MCF 10A (cell line): ENCODE results near the gene FGD5. TPM values are rescaled to one million over a fixed set of nuclear protein-coding genes. Genes with fewer than 3 reads are reported as not detected.
A peak's percentile ranks its signal among the peaks of the same experiment; 100 is the strongest.

ENCODE experiments used
- BruUV-seq: library from RNA; stranded (reverse); fragments of 400-500 nt; replicated peaks from 2 replicates; lab custom pipeline; 2021; lab: Mats Ljungman, UMichigan
- CTCF ChIA-PET: fragments of 300-600 bp; sonication (Branson Sonifier 250); formaldehyde crosslinking; extraction: SDS; loops from one replicate; lab custom pipeline; 2021; ENCODE audit warnings: antibody characterized with exemption, inconsistent platforms; lab: Yijun Ruan, JAX
- POLR2A ChIA-PET: fragments of 300-600, 350-650 bp; sonication (Branson Sonifier 250); formaldehyde crosslinking; extraction: SDS; loops from one replicate; lab custom pipeline; 2020; ENCODE audit warnings: antibody characterized with exemption, inconsistent platforms; lab: Yijun Ruan, JAX
- DNase-seq: peaks from one replicate; pipeline ENCODE4 v3.0.0-alpha.2; 2018; ENCODE audit not compliant: unreplicated experiment
- H3K27ac Mint-ChIP-seq: one replicate; pipeline ENCODE4 v1.8.0; 2022; ENCODE audit warnings: mild to moderate bottlenecking, low read depth, mixed read lengths; ENCODE audit not compliant: unreplicated experiment
- H3K27me3 Mint-ChIP-seq: one replicate; pipeline ENCODE4 v1.8.0; 2022; ENCODE audit warnings: mixed read lengths; ENCODE audit not compliant: insufficient read depth, unreplicated experiment
- H3K36me3 Mint-ChIP-seq: one replicate; pipeline ENCODE4 v1.8.0; 2022; ENCODE audit warnings: mild to moderate bottlenecking, moderate library complexity, mixed read lengths; ENCODE audit not compliant: insufficient read depth, unreplicated experiment
- H3K4me1 Mint-ChIP-seq: one replicate; pipeline ENCODE4 v1.8.0; 2022; ENCODE audit warnings: mixed read lengths; ENCODE audit not compliant: insufficient read depth, unreplicated experiment
- H3K4me3 Mint-ChIP-seq: one replicate; pipeline ENCODE4 v1.8.0; 2022; ENCODE audit warnings: mild to moderate bottlenecking, moderate library complexity, mixed read lengths; ENCODE audit not compliant: unreplicated experiment
- H3K9me3 Mint-ChIP-seq: one replicate; pipeline ENCODE4 v1.8.0; 2022; ENCODE audit warnings: mixed read lengths; ENCODE audit not compliant: unreplicated experiment
- intact Hi-C: fragments of 100-400 bp; cut with micrococcal nuclease; formaldehyde crosslinking; loops from 2 replicates; pipeline ENCODE4 v1.14.1; 2022
- total RNA-seq: library from RNA; stranded (reverse); gene quantifications from 2 replicates; pipeline ENCODE4 v1.2.3, GENCODE V29; 2022
- TF ChIP-seq, protein P1 (sequence below): fragments of 200-600 bp; IDR thresholded peaks from one replicate; pipeline ENCODE4 v1.8.0; 2022; ENCODE audit warnings: antibody characterized with exemption, mild to moderate bottlenecking; ENCODE audit not compliant: unreplicated experiment

The FGD5 gene
- total RNA-seq, 1 experiment from 2014 or later, result not detected

- Mint-ChIP-seq H3K36me3 (no peaks in the 10 kb centered on the region), H3K9me3 (no peaks in the 10 kb centered on the region), H3K4me3 (no peak overlapping the region), H3K4me1 (no peaks in the 10 kb centered on the region), H3K27ac (no peak overlapping the region), H3K27me3 (peaks cover 59% of the 10 kb centered on the region)
- POLR2A ChIA-PET, result interaction anchor here (0.7 kb wide), 1 partner anchor 34 kb away, joined by 3 read pairs; no protein-coding TSS in a partner anchor
- CTCF ChIA-PET, result interaction anchor here (0.6 to 1.0 kb wide), 2 partner anchors 8 to 10 kb away, joined by 3 read pairs; no protein-coding TSS in a partner anchor
- intact Hi-C loops, result no loop called here
- DNase-seq, result no peak
- TF ChIP-seq, protein P1, sequence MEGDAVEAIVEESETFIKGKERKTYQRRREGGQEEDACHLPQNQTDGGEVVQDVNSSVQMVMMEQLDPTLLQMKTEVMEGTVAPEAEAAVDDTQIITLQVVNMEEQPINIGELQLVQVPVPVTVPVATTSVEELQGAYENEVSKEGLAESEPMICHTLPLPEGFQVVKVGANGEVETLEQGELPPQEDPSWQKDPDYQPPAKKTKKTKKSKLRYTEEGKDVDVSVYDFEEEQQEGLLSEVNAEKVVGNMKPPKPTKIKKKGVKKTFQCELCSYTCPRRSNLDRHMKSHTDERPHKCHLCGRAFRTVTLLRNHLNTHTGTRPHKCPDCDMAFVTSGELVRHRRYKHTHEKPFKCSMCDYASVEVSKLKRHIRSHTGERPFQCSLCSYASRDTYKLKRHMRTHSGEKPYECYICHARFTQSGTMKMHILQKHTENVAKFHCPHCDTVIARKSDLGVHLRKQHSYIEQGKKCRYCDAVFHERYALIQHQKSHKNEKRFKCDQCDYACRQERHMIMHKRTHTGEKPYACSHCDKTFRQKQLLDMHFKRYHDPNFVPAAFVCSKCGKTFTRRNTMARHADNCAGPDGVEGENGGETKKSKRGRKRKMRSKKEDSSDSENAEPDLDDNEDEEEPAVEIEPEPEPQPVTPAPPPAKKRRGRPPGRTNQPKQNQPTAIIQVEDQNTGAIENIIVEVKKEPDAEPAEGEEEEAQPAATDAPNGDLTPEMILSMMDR, result no peak
- BruUV-seq, result no TSS peak
Observed at GRCh38 chr3:14801031-14801430, 17.7 kb upstream of the FGD5 start.

- peaks cover 66% of the 10 kb centered on the region for H3K27me3 Mint-ChIP-seq
- CTCF ChIA-PET, result interaction anchor here (0.6 kb wide), 2 partner anchors 9 to 128 kb away, joined by 3 read pairs; no protein-coding TSS in a partner anchor
- BruUV-seq, result no TSS peak
- peaks cover 3% of the 10 kb centered on the region for H3K4me1 Mint-ChIP-seq
- H3K4me3 Mint-ChIP-seq, result no peak overlapping the region
- H3K9me3 Mint-ChIP-seq, result no peaks in the 10 kb centered on the region
- intact Hi-C loops, result no loop called here
- no peak for DNase-seq
- no peak overlapping the region for H3K27ac Mint-ChIP-seq
- no peaks in the 10 kb centered on the region for H3K36me3 Mint-ChIP-seq
- TF ChIP-seq, protein P1, result no peak
- POLR2A ChIA-PET, result no interaction called here
Observed at GRCh38 chr3:14801668-14802380, 16.9 kb upstream of the FGD5 start.

DNA sequence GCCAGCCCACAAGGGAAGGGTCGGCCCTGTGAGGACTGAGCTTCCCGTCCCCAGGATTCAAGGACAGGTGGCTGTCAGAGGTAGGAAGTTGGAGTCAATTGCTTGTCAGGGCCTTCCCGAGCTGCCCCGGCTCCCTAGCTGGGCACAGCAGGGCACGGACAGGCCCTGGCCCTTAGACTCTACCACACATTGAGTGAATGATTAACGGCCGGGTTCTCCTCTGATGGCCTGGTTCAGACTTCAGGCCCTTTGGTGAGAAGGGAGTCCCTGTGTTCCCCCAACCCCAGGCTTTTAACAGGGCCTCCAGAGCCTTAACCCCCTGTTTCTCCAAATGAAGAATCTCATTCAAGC, 16.4 kb upstream of the FGD5 start:
- no peak overlapping the region for H3K27ac Mint-ChIP-seq
- DNase-seq, result no peak
- CTCF ChIA-PET, result interaction anchor here (0.6 kb wide), 1 partner anchor 14 kb away, joined by 3 read pairs; no protein-coding TSS in a partner anchor
- TF ChIP-seq, protein P1, result no peak
- H3K9me3 Mint-ChIP-seq, result no peaks in the 10 kb centered on the region
- H3K4me1 Mint-ChIP-seq, result peaks cover 5% of the 10 kb centered on the region
- no peak overlapping the region for H3K4me3 Mint-ChIP-seq
- H3K27me3 Mint-ChIP-seq, result peaks cover 71% of the 10 kb centered on the region
- BruUV-seq, result no TSS peak
- intact Hi-C loops, result no loop called here
- POLR2A ChIA-PET, result no interaction called here
- no peaks in the 10 kb centered on the region for H3K36me3 Mint-ChIP-seq

- H3K27ac Mint-ChIP-seq, result no peak overlapping the region
- H3K36me3 Mint-ChIP-seq, result no peaks in the 10 kb centered on the region
- DNase-seq, result peak; percentile 15
- no TSS peak for BruUV-seq
- H3K4me1 Mint-ChIP-seq, result peaks cover 5% of the 10 kb centered on the region
- peaks cover 70% of the 10 kb centered on the region for H3K27me3 Mint-ChIP-seq
- CTCF ChIA-PET, result interaction anchor here (0.6 kb wide), 1 partner anchor 15 kb away, joined by 3 read pairs; no protein-coding TSS in a partner anchor
- no peaks in the 10 kb centered on the region for H3K9me3 Mint-ChIP-seq
- TF ChIP-seq, protein P1, result no peak
- POLR2A ChIA-PET, result no interaction called here
- intact Hi-C loops, result no loop called here
- H3K4me3 Mint-ChIP-seq, result no peak overlapping the region
Observed at GRCh38 chr3:14803101-14803980, 15.4 kb upstream of the FGD5 start.
